ENCODE data around the gene PEX7.

Gene PEX7

DNA sequence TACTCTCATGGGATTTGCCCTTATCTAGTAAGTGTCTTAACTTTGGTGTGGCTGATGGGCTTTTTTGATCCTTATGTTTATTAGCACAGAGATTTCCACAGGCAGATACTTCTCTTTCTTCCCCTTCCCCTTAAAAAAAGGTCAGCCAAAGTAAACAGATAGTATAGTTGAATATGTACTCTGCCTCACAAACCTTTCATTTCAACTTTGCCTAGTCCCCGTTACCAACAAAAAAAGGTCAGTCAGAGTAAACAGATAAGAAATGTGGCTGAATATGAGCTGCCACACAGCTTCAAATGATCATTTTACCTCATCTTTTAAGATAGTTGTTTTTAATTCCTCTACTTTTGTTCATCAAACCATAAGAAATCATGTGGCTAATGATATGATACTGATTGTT lies 65.6 kb downstream of the PEX7 start:
- Histone ChIP-seq H3K9me2 (replicated peaks; ENCODE audit: control insufficient read depth, low read length) (no peaks in the 10 kb centered on the region), H4K20me1 (ENCODE audit: control insufficient read depth, insufficient read depth, low read depth, low read length) (no peaks in the 10 kb centered on the region), H3K4me3 (ENCODE audit: low read length) (no peak overlapping the region), H3K27me3 (ENCODE audit: control insufficient read depth, low read length) (no peaks in the 10 kb centered on the region), H3K9me3 (ENCODE audit: control insufficient read depth, insufficient read depth, low read length) (no peaks in the 10 kb centered on the region), H3K4me1 (ENCODE audit: control insufficient read depth, low read length) (peaks cover 12% of the 10 kb centered on the region), H3K79me2 (ENCODE audit: control insufficient read depth, low read length) (no peaks in the 10 kb centered on the region), H3K27ac (ENCODE audit: low read depth, low read length) (no peak overlapping the region), H3K4me2 (ENCODE audit: low read length) (no peak overlapping the region), H3F3A (ENCODE audit: control insufficient read depth, insufficient read depth) (no peaks in the 10 kb centered on the region; the same call in 1 of the 2 replicates), H3K36me3 (ENCODE audit: control insufficient read depth, low read length) (no peaks in the 10 kb centered on the region)
- TF ChIP-seq EZH2phosphoT487 (IDR thresholded peaks at IDR 0.05; ENCODE audit: borderline replicate concordance, low read length) (no peak), CTCF (IDR thresholded peaks at IDR 0.05; ENCODE audit: low read depth, low read length, poor library complexity, severe bottlenecking) (no peak)

GRCh38 chr6:136889271-136890193 lies 67.1 kb downstream of the PEX7 start:
- no peaks in the 10 kb centered on the region for H3K36me3 ChIP-seq (ENCODE audit: control insufficient read depth, low read length)
- H3K27ac ChIP-seq (ENCODE audit: low read depth, low read length): no peak overlapping the region
- no peak overlapping the region for H3K4me3 ChIP-seq (ENCODE audit: low read length)
- no peaks in the 10 kb centered on the region for H3K9me3 ChIP-seq (ENCODE audit: control insufficient read depth, insufficient read depth, low read length)
- H3K9me2 ChIP-seq (replicated peaks; ENCODE audit: control insufficient read depth, low read length): no peaks in the 10 kb centered on the region
- TF ChIP-seq EZH2phosphoT487 (IDR thresholded peaks at IDR 0.05; ENCODE audit: borderline replicate concordance, low read length): no peak
- TF ChIP-seq CTCF (IDR thresholded peaks at IDR 0.05; ENCODE audit: low read depth, low read length, poor library complexity, severe bottlenecking): no peak
- no peaks in the 10 kb centered on the region for H3K27me3 ChIP-seq (ENCODE audit: control insufficient read depth, low read length)
- peaks cover 12% of the 10 kb centered on the region for H3K4me1 ChIP-seq (ENCODE audit: control insufficient read depth, low read length)
- H4K20me1 ChIP-seq (ENCODE audit: control insufficient read depth, insufficient read depth, low read depth, low read length): no peaks in the 10 kb centered on the region
- no peaks in the 10 kb centered on the region for H3K79me2 ChIP-seq (ENCODE audit: control insufficient read depth, low read length)
- H3F3A ChIP-seq (ENCODE audit: control insufficient read depth, insufficient read depth): no peaks in the 10 kb centered on the region; the same call in 1 of the 2 replicates
- peak overlapping the region; percentile 28 for H3K4me2 ChIP-seq (ENCODE audit: low read length)

- H3F3A ChIP-seq (ENCODE audit: control insufficient read depth, insufficient read depth): no peaks in the 10 kb centered on the region; the same call in 1 of the 2 replicates
- no peak overlapping the region for H3K4me2 ChIP-seq (ENCODE audit: low read length)
- no peaks in the 10 kb centered on the region for H3K9me3 ChIP-seq (ENCODE audit: control insufficient read depth, insufficient read depth, low read length)
- peaks cover 12% of the 10 kb centered on the region for H3K4me1 ChIP-seq (ENCODE audit: control insufficient read depth, low read length)
- H3K36me3 ChIP-seq (ENCODE audit: control insufficient read depth, low read length): no peaks in the 10 kb centered on the region
- no peaks in the 10 kb centered on the region for H3K27me3 ChIP-seq (ENCODE audit: control insufficient read depth, low read length)
- no peak overlapping the region for H3K4me3 ChIP-seq (ENCODE audit: low read length)
- no peak overlapping the region for H3K27ac ChIP-seq (ENCODE audit: low read depth, low read length)
- no peaks in the 10 kb centered on the region for H4K20me1 ChIP-seq (ENCODE audit: control insufficient read depth, insufficient read depth, low read depth, low read length)
- H3K79me2 ChIP-seq (ENCODE audit: control insufficient read depth, low read length): no peaks in the 10 kb centered on the region
- TF ChIP-seq CTCF (IDR thresholded peaks at IDR 0.05; ENCODE audit: low read depth, low read length, poor library complexity, severe bottlenecking): no peak
- no peak for TF ChIP-seq EZH2phosphoT487 (IDR thresholded peaks at IDR 0.05; ENCODE audit: borderline replicate concordance, low read length)
- H3K9me2 ChIP-seq (replicated peaks; ENCODE audit: control insufficient read depth, low read length): no peaks in the 10 kb centered on the region
Measured at GRCh38 chr6:136890194-136890839, 67.9 kb downstream of the PEX7 start.
